GM21737 (cell line): ENCODE measurements around the gene LAPTM4A.
"Not testable (repeated sequence)": the region's sequence is repeated elsewhere in the genome, so short reads cannot be mapped to it uniquely, and the experiment has no call there.

Source experiments
- ATAC-seq: cut with Tn5 transposase; IDR thresholded peaks from one replicate; pipeline ENCODE4 v1.9.1; 2021; ENCODE audit warnings: mild to moderate bottlenecking, moderate library complexity; ENCODE audit not compliant: unreplicated experiment

LAPTM4A gene

GRCh38 chr2:20052861-20053281 lies 1.4 kb upstream of the LAPTM4A start:
- no peak for ATAC-seq

GRCh38 chr2:20052229-20052851 lies 912 bp upstream of the LAPTM4A start:
- ATAC-seq, result no peak

GRCh38 chr2:20050646-20051531 lies 539 bp downstream of the LAPTM4A start:
- ATAC-seq, result peak; percentile 29

- ATAC-seq, result no peak
Observed at GRCh38 chr2:20050104-20050645, 1.3 kb downstream of the LAPTM4A start.

- ATAC-seq, result no peak
Observed at GRCh38 chr2:20049637-20050036, 1.8 kb downstream of the LAPTM4A start.

- ATAC-seq, result no peak
Observed at GRCh38 chr2:20048488-20049448, 2.7 kb downstream of the LAPTM4A start.

- not testable (repeated sequence) for ATAC-seq
Observed at GRCh38 chr2:20045712-20046292, 5.6 kb downstream of the LAPTM4A start.

- no peak for ATAC-seq
Observed at GRCh38 chr2:20044778-20045177, 6.7 kb downstream of the LAPTM4A start.

- ATAC-seq, result no peak
Observed at GRCh38 chr2:20042531-20042930, 8.9 kb downstream of the LAPTM4A start.

GRCh38 chr2:20040489-20041172 lies 10.8 kb downstream of the LAPTM4A start:
- ATAC-seq, result no peak

- no peak for ATAC-seq
Observed at GRCh38 chr2:20037660-20038059, 13.8 kb downstream of the LAPTM4A start.

- ATAC-seq, result no peak
Observed at GRCh38 chr2:20035955-20036666, 15.3 kb downstream of the LAPTM4A start.

- no peak for ATAC-seq
Observed at GRCh38 chr2:20034821-20035220, 16.6 kb downstream of the LAPTM4A start.

GRCh38 chr2:20034218-20034617 lies 17.2 kb downstream of the LAPTM4A start:
- no peak for ATAC-seq

- no peak for ATAC-seq
Observed at GRCh38 chr2:20033322-20033721, 18.1 kb downstream of the LAPTM4A start.

- ATAC-seq, result no peak
Observed at GRCh38 chr2:20030224-20030623, 21.2 kb downstream of the LAPTM4A start.

- no peak for ATAC-seq
Observed at GRCh38 chr2:20027705-20028434, 23.6 kb downstream of the LAPTM4A start.

- ATAC-seq, result no peak
Observed at GRCh38 chr2:20027260-20027677, 24.2 kb downstream of the LAPTM4A start.
